Kidney (tissue), 14 donors: Measurements from ENCODE around the gene VPS37D. TPM values are rescaled to one million over a fixed set of nuclear protein-coding genes. Genes with fewer than 3 reads are reported as not detected.
A peak's percentile ranks its signal among the peaks of the same experiment; 100 is the strongest.

Experiments
- DNase-seq, 5 donors: peaks; one replicate each; pipeline ENCODE4 v3.0.0-alpha.2; 2013 to 2020
- FAIRE-seq: peaks from 2 replicates; lab custom pipeline; 2012; peaks lifted over from hg19 to GRCh38; lab: Jason Lieb, UNC
- H3K27ac ChIP-seq, 2 donors: one replicate each; pipeline ENCODE4 v1.7.0; 2013; ENCODE audit warnings: low read depth in 2 of 2, low read length in 2 of 2, inconsistent platforms in 1 of 2
- H3K27me3 ChIP-seq: one replicate; pipeline ENCODE4 v1.7.1; 2013; ENCODE audit warnings: low read length, inconsistent platforms; ENCODE audit not compliant: control insufficient read depth, insufficient read depth
- H3K36me3 ChIP-seq, 3 donors: one replicate each; pipeline versions ENCODE4 v1.7.0 to v1.7.1; 2013; ENCODE audit warnings: low read length in 3 of 3, control low read depth in 1 of 3, inconsistent platforms in 1 of 3; ENCODE audit not compliant: insufficient read depth in 3 of 3, control insufficient read depth in 2 of 3
- H3K4me1 ChIP-seq, 3 donors: one replicate each; pipeline versions ENCODE4 v1.7.0 to v1.7.1; 2013; ENCODE audit warnings: low read length in 3 of 3, inconsistent platforms in 1 of 3, low read depth in 1 of 3; ENCODE audit not compliant: control insufficient read depth in 2 of 3, insufficient read depth in 2 of 3
- H3K4me3 ChIP-seq, 3 donors: one replicate each; pipeline versions ENCODE4 v1.7.0 to v1.8.1; 2013; ENCODE audit warnings: low read length in 3 of 3, control low read depth in 1 of 3, inconsistent platforms in 1 of 3
- H3K9ac ChIP-seq, 3 donors: one replicate each; pipeline versions ENCODE4 v1.7.0 to v1.7.1; 2013; ENCODE audit warnings: low read length in 3 of 3, control low read depth in 1 of 3, inconsistent platforms in 1 of 3
- H3K9me3 ChIP-seq, 3 donors: one replicate each; pipeline versions ENCODE4 v1.7.0 to v1.7.1; 2013; ENCODE audit warnings: low read length in 3 of 3, control low read depth in 1 of 3, inconsistent platforms in 1 of 3; ENCODE audit not compliant: control insufficient read depth in 2 of 3, insufficient read depth in 1 of 3
- CTCF ChIP-seq: IDR thresholded peaks from 3 replicates; pipeline ENCODE4 v1.5.1; 2012; ENCODE audit warnings: mild to moderate bottlenecking, moderate library complexity, borderline replicate concordance; ENCODE audit not compliant: insufficient read depth; ENCODE audit errors: extremely low read depth
- intact Hi-C: fragments of 100-400 bp; cut with DNase I; formaldehyde crosslinking; loops from one replicate; pipeline ENCODE4 v1.11.1; 2022
- polyA plus RNA-seq: library from polyadenylated mRNA; stranded (reverse); fragments of 350-450 nt; fragmentation: Illumina TruSeq; extraction: RNeasy Lipid Tissue Mini Kit (QIAGEN cat#74804); gene quantifications from one replicate; pipeline ENCODE4 v1.2.3, GENCODE V29; 2014; ENCODE audit warnings: low read depth, low replicate concordance; ENCODE audit not compliant: insufficient read depth
- total RNA-seq: library from RNA; stranded (reverse); fragmentation: NEBNext Ultra II Directional; extraction: Animal tissue kit (Norgen Biotek cat#: 25700); gene quantifications from one replicate; pipeline ENCODE4 v1.2.1, GENCODE V29; 2021
- donor health status: control.
- donor health status: control.
- donor health status: control.
- donor health status: control.
- donor health status: control.
- donor health status: DM: yes; HTN: yes; CAD: no.
- donor health status: Normal renal cell carcinoma (clear cell type).

Gene VPS37D
- total and polyA plus RNA-seq, 2 donors from 2014 or later, result 13.2 to 19.3 TPM

- no peaks in the 10 kb centered on the region for H3K9me3 ChIP-seq
- no peak overlapping the region for H3K9ac ChIP-seq
- TF ChIP-seq CTCF, result no peak
- FAIRE-seq (no peak), DNase-seq (peak in 1 of 5 donors; percentile 29)
- H3K27ac ChIP-seq, result no peak overlapping the region
- H3K27me3 ChIP-seq, result no peaks in the 10 kb centered on the region
- no peaks in the 10 kb centered on the region for H3K4me1 ChIP-seq
- intact Hi-C loops, result no loop called here
- H3K36me3 ChIP-seq, result peaks cover 2 to 27% (median 12%) of the 10 kb centered on the region in 3 donors
- H3K4me3 ChIP-seq, result no peak overlapping the region
Measured at GRCh38 chr7:73699370-73700068, 31.9 kb downstream of the VPS37D start.

- H3K27ac ChIP-seq, result no peak overlapping the region
- intact Hi-C loops, result no loop called here
- FAIRE-seq (no peak), DNase-seq (peak in 1 of 5 donors; percentile 40)
- H3K4me1 ChIP-seq, result no peaks in the 10 kb centered on the region
- no peak overlapping the region for H3K9ac ChIP-seq
- TF ChIP-seq CTCF, result no peak
- no peaks in the 10 kb centered on the region for H3K9me3 ChIP-seq
- peaks cover 2 to 22% (median 9%) of the 10 kb centered on the region in 3 donors for H3K36me3 ChIP-seq
- H3K27me3 ChIP-seq, result no peaks in the 10 kb centered on the region
- H3K4me3 ChIP-seq, result no peak overlapping the region
Measured at GRCh38 chr7:73700069-73700423, 32.4 kb downstream of the VPS37D start.

GRCh38 chr7:73700581-73701134 lies 33.0 kb downstream of the VPS37D start:
- no peak for FAIRE-seq

More at GRCh38 chr7:73700581-73701134, 33.0 kb downstream of the VPS37D start:
- no peak for TF ChIP-seq CTCF
- intact Hi-C loops, result no loop called here
- H3K36me3 ChIP-seq, result peaks cover 2 to 19% (median 9%) of the 10 kb centered on the region in 3 donors
- no peaks in the 10 kb centered on the region for H3K9me3 ChIP-seq
- no peak overlapping the region for H3K4me3 ChIP-seq
- no peak for DNase-seq
- H3K9ac ChIP-seq, result no peak overlapping the region
- no peaks in the 10 kb centered on the region for H3K4me1 ChIP-seq
- H3K27me3 ChIP-seq, result no peaks in the 10 kb centered on the region
- no peak overlapping the region for H3K27ac ChIP-seq
